Measurements from ENCODE around the gene DHX35.

The DHX35 gene

GRCh38 chr20:39052676-39053075, 90.5 kb downstream of the DHX35 start:
- DNase-seq (ENCODE audit: low read depth in 2 of 2, low spot score in 1 of 2): no peak

- DNase-seq (ENCODE audit: low read depth in 2 of 2, low spot score in 1 of 2): no peak
These were observed 95.0 kb downstream of the DHX35 start for GRCh38 chr20:39057143-39057542.

- DNase-seq (ENCODE audit: low read depth in 2 of 2, low spot score in 1 of 2): no peak
These were observed 95.8 kb downstream of the DHX35 start for GRCh38 chr20:39057911-39058310.

GRCh38 chr20:39059036-39059435, 96.9 kb downstream of the DHX35 start:
- DNase-seq (ENCODE audit: low read depth in 2 of 2, low spot score in 1 of 2): no peak

- no peak for DNase-seq (ENCODE audit: low read depth in 2 of 2, low spot score in 1 of 2)
These were observed 104.5 kb downstream of the DHX35 start for GRCh38 chr20:39066471-39067242.

- DNase-seq (ENCODE audit: low read depth in 2 of 2, low spot score in 1 of 2): no peak
These were observed 105.5 kb downstream of the DHX35 start for GRCh38 chr20:39067526-39068216.

GRCh38 chr20:39069976-39070375, 107.8 kb downstream of the DHX35 start:
- no peak for DNase-seq (ENCODE audit: low read depth in 2 of 2, low spot score in 1 of 2)

- DNase-seq (ENCODE audit: low read depth in 2 of 2, low spot score in 1 of 2): no peak
These were observed 108.5 kb downstream of the DHX35 start for GRCh38 chr20:39070484-39071231.

- DNase-seq (ENCODE audit: low read depth in 2 of 2, low spot score in 1 of 2): no peak
These were observed 110.0 kb downstream of the DHX35 start for GRCh38 chr20:39072132-39072531.

GRCh38 chr20:39072653-39073052, 110.5 kb downstream of the DHX35 start:
- DNase-seq (ENCODE audit: low read depth in 2 of 2, low spot score in 1 of 2): no peak

- DNase-seq (ENCODE audit: low read depth in 2 of 2, low spot score in 1 of 2): no peak
These were observed 113.6 kb downstream of the DHX35 start for GRCh38 chr20:39075731-39076130.

- no peak for DNase-seq (ENCODE audit: low read depth in 2 of 2, low spot score in 1 of 2)
These were observed 114.8 kb downstream of the DHX35 start for GRCh38 chr20:39076958-39077357.

- no peak for DNase-seq (ENCODE audit: low read depth in 2 of 2, low spot score in 1 of 2)
These were observed 118.2 kb downstream of the DHX35 start for GRCh38 chr20:39080326-39080725.

GRCh38 chr20:39081255-39081654, 119.1 kb downstream of the DHX35 start:
- DNase-seq (ENCODE audit: low read depth in 2 of 2, low spot score in 1 of 2): peak; percentile 56 to 72

- DNase-seq (ENCODE audit: low read depth in 2 of 2, low spot score in 1 of 2): no peak
These were observed 120.7 kb downstream of the DHX35 start for GRCh38 chr20:39082622-39083398.

- no peak for DNase-seq (ENCODE audit: low read depth in 2 of 2, low spot score in 1 of 2)
These were observed 121.6 kb downstream of the DHX35 start for GRCh38 chr20:39083761-39084160.

GRCh38 chr20:39089029-39089428, 126.9 kb downstream of the DHX35 start:
- DNase-seq (ENCODE audit: low read depth in 2 of 2, low spot score in 1 of 2): no peak
